OCI-LY7 (cell line): ENCODE measurements around the gene PKD1L1.

Source experiments
- EZH2phosphoT487 ChIP-seq: fragments of 200-600 bp; sonication (generic); IDR thresholded peaks from 2 replicates; pipeline ENCODE4 v1.6.1; 2018; ENCODE audit warnings: low read depth, borderline replicate concordance, mild to moderate bottlenecking, mixed run types, antibody characterized with exemption, low read length, moderate library complexity, mixed read lengths
- TF ChIP-seq, protein P1 (sequence below): fragments of 200-600 bp; sonication (generic); conservative IDR thresholded peaks from 2 replicates; pipeline ENCODE4 v1.5.1; 2014; ENCODE audit warnings: mild to moderate bottlenecking, antibody characterized with exemption, low read length, moderate library complexity, mixed read lengths

DNA sequence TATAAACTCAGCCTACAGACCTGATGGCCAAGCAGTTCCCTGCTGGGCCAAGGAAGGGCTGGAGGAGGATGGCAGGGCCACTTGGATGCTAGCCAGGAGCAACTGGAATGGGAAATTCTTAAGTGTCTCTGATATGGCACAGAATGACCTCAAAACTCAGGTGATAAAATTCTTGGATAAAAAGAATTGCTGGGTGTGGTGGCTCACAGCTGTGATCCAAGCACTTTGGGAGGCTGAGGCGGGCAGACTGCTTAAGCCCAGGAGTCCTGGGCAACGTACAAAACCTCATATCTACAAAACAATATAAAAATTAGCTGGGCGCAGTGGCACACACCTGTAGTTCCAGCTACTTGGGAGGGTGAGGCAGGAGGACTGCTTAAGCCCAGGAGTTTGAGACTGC, 14.0 kb upstream of the PKD1L1 start:
- TF ChIP-seq, protein P1, sequence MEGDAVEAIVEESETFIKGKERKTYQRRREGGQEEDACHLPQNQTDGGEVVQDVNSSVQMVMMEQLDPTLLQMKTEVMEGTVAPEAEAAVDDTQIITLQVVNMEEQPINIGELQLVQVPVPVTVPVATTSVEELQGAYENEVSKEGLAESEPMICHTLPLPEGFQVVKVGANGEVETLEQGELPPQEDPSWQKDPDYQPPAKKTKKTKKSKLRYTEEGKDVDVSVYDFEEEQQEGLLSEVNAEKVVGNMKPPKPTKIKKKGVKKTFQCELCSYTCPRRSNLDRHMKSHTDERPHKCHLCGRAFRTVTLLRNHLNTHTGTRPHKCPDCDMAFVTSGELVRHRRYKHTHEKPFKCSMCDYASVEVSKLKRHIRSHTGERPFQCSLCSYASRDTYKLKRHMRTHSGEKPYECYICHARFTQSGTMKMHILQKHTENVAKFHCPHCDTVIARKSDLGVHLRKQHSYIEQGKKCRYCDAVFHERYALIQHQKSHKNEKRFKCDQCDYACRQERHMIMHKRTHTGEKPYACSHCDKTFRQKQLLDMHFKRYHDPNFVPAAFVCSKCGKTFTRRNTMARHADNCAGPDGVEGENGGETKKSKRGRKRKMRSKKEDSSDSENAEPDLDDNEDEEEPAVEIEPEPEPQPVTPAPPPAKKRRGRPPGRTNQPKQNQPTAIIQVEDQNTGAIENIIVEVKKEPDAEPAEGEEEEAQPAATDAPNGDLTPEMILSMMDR = no peak
- TF ChIP-seq EZH2phosphoT487 = no peak
